ENCODE data around the gene TFDP1.

The TFDP1 gene

GRCh38 chr13:113584205-113584869, at the start of gene TFDP1:
TFDP1 (plus strand) TSS chr13:113584753; CDS start chr13:113585838, 1,085 bp downstream.
- DNase-seq, result peak; percentile 92

GRCh38 chr13:113535381-113535781, 49.2 kb upstream of the TFDP1 start:
- DNase-seq, result no peak

GRCh38 chr13:113536461-113537110, 48.0 kb upstream of the TFDP1 start:
- DNase-seq, result no peak

- DNase-seq, result no peak
Measured at GRCh38 chr13:113537205-113537604, 47.3 kb upstream of the TFDP1 start.

- no peak for DNase-seq
Measured at GRCh38 chr13:113537909-113538688, 46.5 kb upstream of the TFDP1 start.

GRCh38 chr13:113538689-113539058, 45.9 kb upstream of the TFDP1 start:
- no peak for DNase-seq

- no peak for DNase-seq
Measured at GRCh38 chr13:113539176-113539575, 45.4 kb upstream of the TFDP1 start.

GRCh38 chr13:113539822-113540221, 44.7 kb upstream of the TFDP1 start:
- no peak for DNase-seq

- DNase-seq, result no peak
Measured at GRCh38 chr13:113540523-113540922, 44.0 kb upstream of the TFDP1 start.

GRCh38 chr13:113542751-113543424, 41.7 kb upstream of the TFDP1 start:
- DNase-seq, result no peak

- no peak for DNase-seq
Measured at GRCh38 chr13:113544071-113544891, 40.3 kb upstream of the TFDP1 start.

GRCh38 chr13:113544896-113545295, 39.7 kb upstream of the TFDP1 start:
- no peak for DNase-seq

- no peak for DNase-seq
Measured at GRCh38 chr13:113545455-113545930, 39.1 kb upstream of the TFDP1 start.

GRCh38 chr13:113545931-113546516, 38.5 kb upstream of the TFDP1 start:
- DNase-seq, result no peak

GRCh38 chr13:113546571-113547237, 37.8 kb upstream of the TFDP1 start:
- DNase-seq, result no peak

- DNase-seq, result no peak
Measured at GRCh38 chr13:113547238-113547971, 37.1 kb upstream of the TFDP1 start.

- no peak for DNase-seq
Measured at GRCh38 chr13:113548171-113548641, 36.3 kb upstream of the TFDP1 start.

- DNase-seq, result no peak
Measured at GRCh38 chr13:113548778-113549621, 35.6 kb upstream of the TFDP1 start.

GRCh38 chr13:113550453-113550852, 34.1 kb upstream of the TFDP1 start:
- no peak for DNase-seq
